IPS DF 4.7 (cell line): Measurements from ENCODE around the gene ABCF1.

Source experiments
- DNase-seq: peaks from one replicate; pipeline ENCODE4 v3.0.0-alpha.2; 2013; ENCODE audit warnings: low spot score; ENCODE audit errors: extremely low read depth

ABCF1 gene

GRCh38 chr6:30601436-30601814 is 30.2 kb downstream of the ABCF1 start:
- DNase-seq = no peak

- no peak for DNase-seq
Measured at GRCh38 chr6:30601815-30602641, 30.8 kb downstream of the ABCF1 start.

- no peak for DNase-seq
Measured at GRCh38 chr6:30603961-30604360, 32.7 kb downstream of the ABCF1 start.

GRCh38 chr6:30610065-30610464 is 38.8 kb downstream of the ABCF1 start:
- DNase-seq = no peak

DNA sequence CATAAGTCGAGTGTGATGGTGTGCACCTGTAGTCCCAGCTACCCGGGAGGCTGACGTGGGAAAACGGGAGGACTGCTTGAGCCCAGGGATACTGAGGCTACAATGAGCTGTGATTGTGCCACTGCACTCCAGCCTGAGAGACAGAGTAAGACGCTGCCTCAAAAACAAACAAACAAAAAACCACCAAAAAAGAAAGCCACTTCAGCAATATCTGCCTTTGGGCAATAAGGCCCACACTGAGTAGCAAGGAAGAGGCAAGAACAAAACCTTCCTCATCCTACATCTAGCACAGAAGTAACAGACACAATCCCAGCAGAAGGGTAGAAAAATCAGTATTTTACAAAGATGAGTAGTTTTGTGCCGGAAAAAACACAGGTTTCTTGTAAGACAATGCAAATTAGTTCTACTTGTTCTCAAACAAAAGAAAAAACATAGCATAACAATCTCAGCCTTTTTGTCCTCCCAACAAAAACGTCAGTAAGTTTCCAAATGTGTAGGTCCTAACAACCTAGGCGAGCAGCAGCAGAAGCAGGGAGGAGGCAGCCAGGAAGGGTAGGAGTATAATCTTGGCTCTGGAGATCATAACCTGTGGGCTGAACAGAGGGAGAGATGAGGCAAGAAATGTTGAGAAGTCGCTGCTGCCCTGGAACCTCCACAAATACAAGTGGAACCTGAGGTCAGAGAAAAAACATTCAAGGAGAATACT is 40.1 kb downstream of the ABCF1 start:
- no peak for DNase-seq

- no peak for DNase-seq
Measured at GRCh38 chr6:30611856-30612194, 40.6 kb downstream of the ABCF1 start.

DNA sequence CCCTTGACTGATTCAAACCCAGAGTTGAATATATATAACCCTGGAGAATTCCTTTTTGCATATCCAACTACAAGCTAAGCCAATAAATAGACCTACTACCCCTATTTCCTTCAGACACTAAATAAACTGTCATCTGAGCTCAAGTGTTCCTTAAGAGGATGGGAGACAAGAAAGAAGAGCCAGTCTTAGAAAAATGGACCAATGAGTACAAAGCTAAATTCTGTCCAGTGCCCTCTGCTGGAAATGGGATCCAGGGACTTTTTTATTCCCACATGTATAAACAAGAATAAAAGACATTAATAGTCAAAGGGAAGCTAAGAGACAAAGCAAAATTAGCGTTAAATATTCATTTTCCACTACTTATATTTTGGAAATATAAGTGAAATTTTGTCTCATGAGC is 41.0 kb downstream of the ABCF1 start:
- no peak for DNase-seq

- DNase-seq = no peak
Measured at GRCh38 chr6:30612687-30613248, 41.5 kb downstream of the ABCF1 start.

DNA sequence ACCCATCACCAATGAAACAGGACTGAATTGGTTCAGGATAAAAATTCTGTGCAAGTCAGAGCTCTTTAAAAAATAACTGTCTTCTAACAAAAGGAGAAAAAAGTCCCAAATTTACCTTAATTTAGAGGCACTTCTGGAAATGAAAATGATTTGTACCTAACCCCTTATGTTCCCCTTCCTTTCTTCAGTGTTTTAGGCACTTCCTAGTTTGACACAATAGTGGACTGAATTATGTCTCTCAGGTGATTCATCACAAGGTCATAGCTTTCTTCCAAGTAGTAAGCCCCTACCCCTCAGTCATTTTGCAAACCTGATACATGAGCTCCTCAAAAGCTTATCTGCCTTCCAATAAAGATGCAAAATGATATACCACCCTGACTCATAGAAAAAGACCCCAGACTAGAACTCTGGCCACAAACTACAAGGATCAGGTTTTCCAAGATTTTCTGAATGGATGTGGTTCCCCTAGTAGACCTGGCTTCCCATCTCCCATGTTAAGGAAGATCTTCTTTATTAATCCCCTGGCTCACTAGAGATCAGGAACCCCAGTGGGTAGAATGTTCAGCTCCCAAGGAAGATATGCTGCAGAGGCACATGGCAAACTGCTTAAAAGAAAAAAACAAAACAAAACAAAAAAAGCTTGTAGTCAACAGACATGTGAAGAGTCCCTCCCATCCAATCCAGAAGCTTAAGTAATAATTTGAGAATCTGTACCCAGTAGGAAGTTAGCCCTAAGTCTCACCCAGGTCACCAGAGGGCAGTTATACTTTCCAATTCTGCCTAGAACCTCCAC is 42.2 kb downstream of the ABCF1 start:
- DNase-seq = no peak

- no peak for DNase-seq
Measured at GRCh38 chr6:30614044-30614842, 43.0 kb downstream of the ABCF1 start.

GRCh38 chr6:30614843-30615218 is 43.6 kb downstream of the ABCF1 start:
- DNase-seq = peak; percentile 88

DNA sequence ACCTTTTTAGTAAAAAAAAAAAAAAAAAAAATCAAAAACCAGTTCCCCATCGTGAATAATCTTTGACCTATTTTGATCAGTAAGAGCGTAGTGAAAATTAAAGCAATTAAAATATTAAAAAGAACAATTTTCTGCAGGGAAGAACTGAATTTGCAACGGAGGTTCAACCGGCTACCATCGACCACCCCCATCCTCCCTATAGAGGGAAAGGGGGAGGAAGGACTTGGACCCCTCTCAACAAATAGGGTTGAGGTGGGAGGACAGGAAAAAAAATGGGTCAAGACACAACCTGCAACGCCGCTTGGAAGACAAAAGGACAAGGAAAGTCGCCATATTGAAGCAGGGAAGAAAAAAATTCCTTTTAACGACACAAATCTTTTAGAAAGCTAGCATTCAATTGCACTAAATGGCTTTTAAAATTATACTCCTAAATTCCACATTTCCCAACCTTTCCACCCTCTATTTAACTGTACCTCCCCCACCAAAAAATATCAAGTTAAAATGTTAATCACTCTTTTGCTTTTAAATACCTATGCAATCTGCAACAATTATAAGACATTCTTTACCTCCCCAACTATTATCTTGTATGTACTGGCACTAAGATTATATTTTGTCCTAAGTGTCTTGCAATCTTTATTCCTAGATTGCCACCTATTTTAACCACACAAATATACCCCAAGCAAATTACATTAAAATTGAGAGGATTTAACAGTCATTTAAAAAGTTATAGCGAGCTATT is 44.1 kb downstream of the ABCF1 start:
- DNase-seq = peak; percentile 78

DNA sequence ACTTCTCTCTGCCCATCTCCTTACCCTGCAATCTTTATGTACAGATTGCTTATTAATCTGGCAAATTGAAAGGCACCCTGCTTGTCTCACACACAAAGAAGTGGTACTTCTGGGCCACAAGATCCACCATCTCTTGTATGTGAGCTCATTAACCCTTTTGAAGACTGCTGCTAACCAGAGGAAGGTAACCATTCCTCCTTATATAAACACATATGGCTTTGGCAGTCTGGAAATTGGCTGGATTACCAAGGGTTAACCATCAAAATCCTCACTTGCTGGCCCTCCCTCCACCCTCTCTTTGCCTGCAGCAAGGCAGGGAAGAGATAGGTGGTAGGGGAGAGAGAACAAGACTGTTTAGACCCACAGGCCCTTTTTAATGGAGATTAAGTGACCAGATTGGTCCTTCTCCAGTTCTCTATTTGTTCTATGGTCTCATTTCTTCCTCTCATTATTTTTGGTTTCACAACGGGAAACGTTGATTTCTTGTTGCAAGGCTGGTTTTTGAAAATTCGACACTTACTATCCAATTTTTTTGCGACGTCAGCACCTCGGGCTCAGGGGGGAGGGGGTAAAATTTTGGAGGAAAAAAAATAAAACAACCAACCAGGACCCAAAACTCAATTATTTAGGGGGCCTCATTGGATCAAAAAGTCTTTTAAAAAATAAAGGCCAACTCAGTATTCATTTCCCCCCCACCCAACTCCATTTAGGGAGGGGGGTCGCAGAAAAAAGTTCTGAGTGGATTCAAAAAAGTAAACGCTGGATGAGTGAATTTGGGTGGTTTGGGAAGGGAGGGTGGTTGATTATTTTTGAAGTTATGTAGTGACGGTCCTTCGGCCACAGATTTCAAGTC is 44.9 kb downstream of the ABCF1 start:
- no peak for DNase-seq

- DNase-seq = peak; percentile 100
Measured at GRCh38 chr6:30616811-30617564, 45.7 kb downstream of the ABCF1 start, which contains the start of gene PPP1R10. TSS of gene PPP1R10 (minus strand) at chr6:30617243. CDS start at chr6:30609944, 7,299 bp downstream.

DNA sequence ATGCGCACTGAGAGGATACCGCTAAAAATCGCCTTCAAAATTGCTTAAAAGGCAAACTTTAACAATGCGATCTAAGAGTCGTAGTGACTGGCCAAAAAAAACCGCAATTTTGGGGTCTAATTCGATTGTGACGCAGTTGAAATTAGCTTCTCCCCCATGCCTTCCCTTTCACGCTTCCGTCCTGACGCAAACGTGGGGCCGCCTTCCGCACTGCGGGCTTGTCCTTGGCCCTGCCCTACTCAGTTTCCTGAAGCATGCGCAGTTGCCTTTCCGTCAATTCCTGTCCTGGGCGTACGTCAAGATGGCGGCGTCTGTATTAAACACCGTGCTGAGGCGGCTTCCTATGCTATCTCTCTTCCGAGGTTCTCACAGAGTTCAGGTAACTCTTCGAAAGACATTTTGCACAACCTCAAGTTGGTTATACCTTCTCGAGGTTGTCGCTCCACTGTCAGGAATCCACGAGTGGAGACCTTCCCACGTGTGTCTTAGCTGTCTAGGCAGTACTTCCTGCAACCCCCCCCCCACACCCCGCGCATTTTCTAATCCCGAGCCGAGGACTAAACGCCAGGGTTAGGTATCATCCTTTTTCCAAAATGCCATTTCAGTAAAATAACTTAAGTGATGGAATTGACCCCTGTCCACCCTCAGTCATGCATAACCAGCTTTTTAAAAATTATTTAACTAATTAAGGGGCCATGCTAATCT is 46.5 kb downstream of the ABCF1 start, which contains the start of gene MRPS18B:
TSS of gene MRPS18B (plus strand) at position 276 of the 705 bp plus-strand sequence. CDS start at position 302, 26 bp downstream.
- peak; percentile 88 for DNase-seq

GRCh38 chr6:30618270-30618797 is 47.1 kb downstream of the ABCF1 start:
- DNase-seq = no peak

- DNase-seq = no peak
Measured at GRCh38 chr6:30619561-30619960, 48.3 kb downstream of the ABCF1 start.
